HEK293 (cell line): Measurements from ENCODE around the gene BTBD16.

Experiments
- CTCF ChIA-PET: fragments of 350-600 bp; formaldehyde crosslinking; extraction: SDS; loops from one replicate; lab custom pipeline; 2021; ENCODE audit warnings: antibody characterized with exemption; lab: Yijun Ruan, JAX
- POLR2A ChIA-PET: fragments of 300-600 bp; formaldehyde crosslinking; extraction: SDS; loops from one replicate; lab custom pipeline; 2020; ENCODE audit warnings: antibody characterized with exemption, inconsistent platforms; lab: Yijun Ruan, JAX
- H3K27ac ChIP-seq: fragments of 200-500 bp; sonication (Bioruptor generic); 2 replicates; pipeline ENCODE4 v1.5.1; 2014; ENCODE audit warnings: low read depth, low read length, control low read depth, inconsistent platforms; ENCODE audit errors: extremely low read depth
- H3K36me3 ChIP-seq, 2 experiments: fragments of 200-500 bp in 1 of 2; sonication (Bioruptor generic) in 1 of 2; 1 replicate in 1 of 2; 2 replicates in 1 of 2; pipeline ENCODE4 v1.5.1; 2014 to 2017; ENCODE audit warnings: inconsistent platforms in 2 of 2, low read length in 2 of 2; ENCODE audit not compliant: control insufficient read depth in 2 of 2, insufficient read depth in 1 of 2
- H3K4me1 ChIP-seq: fragments of 200-500 bp; sonication (Bioruptor generic); 2 replicates; pipeline ENCODE4 v1.5.1; 2014; ENCODE audit warnings: mild to moderate bottlenecking, low read length, inconsistent platforms; ENCODE audit not compliant: control insufficient read depth, insufficient read depth
- H3K4me3 ChIP-seq: 2 replicates; pipeline ENCODE4 v1.5.1; 2011; ENCODE audit warnings: low read depth, mild to moderate bottlenecking, control low read depth, low read length, moderate library complexity
- H3K9me3 ChIP-seq: fragments of 200-500 bp; sonication (Bioruptor generic); 2 replicates; pipeline ENCODE4 v1.5.1; 2014; ENCODE audit warnings: low read depth, low read length, inconsistent platforms; ENCODE audit not compliant: control insufficient read depth, insufficient read depth
- GLI4 ChIP-seq: fragments of 450-650 bp; formaldehyde crosslinking; IDR thresholded peaks from 2 replicates; pipeline ENCODE4 v1.5.1; 2016; ENCODE audit warnings: missing biosample characterization, missing genetic modification characterization
- OSR2 ChIP-seq: fragments of 450-650 bp; formaldehyde crosslinking; IDR thresholded peaks from 2 replicates; pipeline ENCODE4 v1.5.1; 2016; ENCODE audit warnings: missing biosample characterization, missing genetic modification characterization
- SCRT2 ChIP-seq: fragments of 450-650 bp; formaldehyde crosslinking; IDR thresholded peaks from 2 replicates; pipeline ENCODE4 v1.5.1; 2016; ENCODE audit warnings: missing biosample characterization, missing genetic modification characterization
- SETDB1 ChIP-seq: IDR thresholded peaks from one replicate; pipeline ENCODE4 v1.6.1; 2017; ENCODE audit warnings: mild to moderate bottlenecking, low read length, moderate library complexity, mixed read lengths; ENCODE audit not compliant: insufficient read length
- ZBTB1 ChIP-seq: fragments of 450-650 bp; formaldehyde crosslinking; IDR thresholded peaks from 2 replicates; pipeline ENCODE4 v1.5.1; 2016; ENCODE audit warnings: missing biosample characterization, missing genetic modification characterization
- ZBTB17 ChIP-seq: fragments of 450-650 bp; formaldehyde crosslinking; IDR thresholded peaks from 2 replicates; pipeline ENCODE4 v1.5.1; 2016; ENCODE audit warnings: missing biosample characterization, missing genetic modification characterization
- ZBTB21 ChIP-seq: fragments of 450-650 bp; formaldehyde crosslinking; IDR thresholded peaks from 2 replicates; pipeline ENCODE4 v1.5.1; 2017; ENCODE audit warnings: missing biosample characterization, missing genetic modification characterization
- ZNF169 ChIP-seq: fragments of 450-650 bp; formaldehyde crosslinking; IDR thresholded peaks from 2 replicates; pipeline ENCODE4 v1.5.1; 2016; ENCODE audit warnings: missing biosample characterization, missing genetic modification characterization
- ZNF175 ChIP-seq: fragments of 450-650 bp; formaldehyde crosslinking; IDR thresholded peaks from 2 replicates; pipeline ENCODE4 v1.5.1; 2016; ENCODE audit warnings: missing biosample characterization, missing genetic modification characterization
- ZNF223 ChIP-seq: fragments of 450-650 bp; formaldehyde crosslinking; IDR thresholded peaks from 2 replicates; pipeline ENCODE4 v1.5.1; 2016; ENCODE audit warnings: missing biosample characterization, missing genetic modification characterization
- ZNF292 ChIP-seq: fragments of 450-650 bp; formaldehyde crosslinking; IDR thresholded peaks from 2 replicates; pipeline ENCODE4 v1.5.1; 2016; ENCODE audit warnings: low read depth, missing biosample characterization, missing genetic modification characterization, borderline replicate concordance
- ZNF354C ChIP-seq: fragments of 450-650 bp; formaldehyde crosslinking; IDR thresholded peaks from 2 replicates; pipeline ENCODE4 v1.5.1; 2016; ENCODE audit warnings: missing biosample characterization, missing genetic modification characterization, low read depth, borderline replicate concordance
- ZNF37A ChIP-seq: fragments of 450-650 bp; IDR thresholded peaks from 2 replicates; pipeline ENCODE4 v1.5.1; 2018; ENCODE audit warnings: missing biosample characterization, missing genetic modification characterization
- ZNF433 ChIP-seq: fragments of 450-650 bp; formaldehyde crosslinking; IDR thresholded peaks from 2 replicates; pipeline ENCODE4 v1.5.1; 2016; ENCODE audit warnings: missing biosample characterization, missing genetic modification characterization, low read depth
- ZNF510 ChIP-seq: fragments of 450-650 bp; formaldehyde crosslinking; IDR thresholded peaks from 2 replicates; pipeline ENCODE4 v1.5.1; 2018; ENCODE audit warnings: mild to moderate bottlenecking, missing genetic modification characterization, missing biosample characterization; ENCODE audit not compliant: insufficient replicate concordance
- ZNF571 ChIP-seq: fragments of 450-650 bp; formaldehyde crosslinking; IDR thresholded peaks from 2 replicates; pipeline ENCODE4 v1.5.0; 2017; ENCODE audit warnings: missing biosample characterization, missing genetic modification characterization
- ZNF600 ChIP-seq: fragments of 450-650 bp; formaldehyde crosslinking; IDR thresholded peaks from 2 replicates; pipeline ENCODE4 v1.5.1; 2016; ENCODE audit warnings: missing biosample characterization, missing genetic modification characterization
- TF ChIP-seq, protein P1 (sequence below): fragments of 450-650 bp; formaldehyde crosslinking; IDR thresholded peaks from 2 replicates; pipeline ENCODE4 v1.5.1; 2016; ENCODE audit warnings: missing biosample characterization, missing genetic modification characterization
- TF ChIP-seq, protein P2 (sequence below): fragments of 450-650 bp; formaldehyde crosslinking; optimal IDR thresholded peaks from 2 replicates; pipeline ENCODE3; 2016; ENCODE audit warnings: missing biosample characterization, mild to moderate bottlenecking, missing genetic modification characterization
- TF ChIP-seq, protein P3 (sequence below): fragments of 450-650 bp; formaldehyde crosslinking; IDR thresholded peaks from 2 replicates; pipeline ENCODE4 v1.5.1; 2016; ENCODE audit warnings: missing biosample characterization, missing genetic modification characterization
- TF ChIP-seq, protein P4 (sequence below): fragments of 450-650 bp; formaldehyde crosslinking; IDR thresholded peaks from 2 replicates; pipeline ENCODE4 v1.5.1; 2016; ENCODE audit warnings: missing biosample characterization, missing genetic modification characterization
- TF ChIP-seq, protein P5 (sequence below): fragments of 450-650 bp; formaldehyde crosslinking; IDR thresholded peaks from 2 replicates; pipeline ENCODE4 v1.5.1; 2017; ENCODE audit warnings: missing biosample characterization, missing genetic modification characterization
- TF ChIP-seq, protein P6 (sequence below): fragments of 450-650 bp; formaldehyde crosslinking; IDR thresholded peaks from 2 replicates; pipeline ENCODE4 v1.5.1; 2016; ENCODE audit warnings: missing biosample characterization, missing genetic modification characterization
- TF ChIP-seq, protein P7 (sequence below): fragments of 450-650 bp; formaldehyde crosslinking; IDR thresholded peaks from 2 replicates; pipeline ENCODE4; 2016; ENCODE audit warnings: missing biosample characterization, missing genetic modification characterization

BTBD16 gene

DNA sequence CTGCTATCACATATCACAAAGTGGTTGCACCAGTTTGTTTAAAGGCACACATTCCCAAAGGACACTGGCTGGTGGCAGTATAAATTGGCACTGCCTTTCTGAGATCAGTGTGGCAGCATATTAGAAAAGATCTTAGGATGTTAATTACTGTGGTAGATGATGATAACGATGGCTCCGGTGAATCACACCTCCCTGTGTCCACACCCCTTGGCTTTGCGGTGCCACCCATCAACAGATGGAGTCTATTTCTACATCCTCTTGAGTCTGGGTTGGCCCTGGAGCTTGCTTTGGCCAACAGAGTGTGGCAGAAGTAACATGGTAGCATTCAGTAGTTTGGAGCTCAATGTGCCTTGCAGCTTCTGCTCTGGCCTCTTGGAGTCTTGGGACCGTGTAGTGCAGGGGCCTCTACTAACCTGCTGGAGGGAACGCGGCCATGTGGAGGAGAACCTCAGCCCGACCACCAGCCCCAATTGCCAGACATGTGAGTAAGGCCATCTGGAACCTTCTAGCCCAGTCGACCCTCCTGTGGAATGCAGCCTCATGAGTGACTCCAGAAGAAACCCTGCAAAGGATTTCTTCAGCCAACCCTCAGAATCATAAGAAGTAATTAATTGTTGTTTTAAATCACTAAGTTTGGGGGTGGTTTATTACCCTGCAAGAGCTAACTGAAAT lies 76.2 kb downstream of the BTBD16 start (continued):
- TF ChIP-seq, protein P1, sequence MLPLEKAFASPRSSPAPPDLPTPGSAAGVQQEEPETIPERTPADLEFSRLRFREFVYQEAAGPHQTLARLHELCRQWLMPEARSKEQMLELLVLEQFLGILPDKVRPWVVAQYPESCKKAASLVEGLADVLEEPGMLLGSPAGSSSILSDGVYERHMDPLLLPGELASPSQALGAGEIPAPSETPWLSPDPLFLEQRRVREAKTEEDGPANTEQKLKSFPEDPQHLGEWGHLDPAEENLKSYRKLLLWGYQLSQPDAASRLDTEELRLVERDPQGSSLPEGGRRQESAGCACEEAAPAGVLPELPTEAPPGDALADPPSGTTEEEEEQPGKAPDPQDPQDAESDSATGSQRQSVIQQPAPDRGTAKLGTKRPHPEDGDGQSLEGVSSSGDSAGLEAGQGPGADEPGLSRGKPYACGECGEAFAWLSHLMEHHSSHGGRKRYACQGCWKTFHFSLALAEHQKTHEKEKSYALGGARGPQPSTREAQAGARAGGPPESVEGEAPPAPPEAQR: no peak
- TF ChIP-seq, protein P2, sequence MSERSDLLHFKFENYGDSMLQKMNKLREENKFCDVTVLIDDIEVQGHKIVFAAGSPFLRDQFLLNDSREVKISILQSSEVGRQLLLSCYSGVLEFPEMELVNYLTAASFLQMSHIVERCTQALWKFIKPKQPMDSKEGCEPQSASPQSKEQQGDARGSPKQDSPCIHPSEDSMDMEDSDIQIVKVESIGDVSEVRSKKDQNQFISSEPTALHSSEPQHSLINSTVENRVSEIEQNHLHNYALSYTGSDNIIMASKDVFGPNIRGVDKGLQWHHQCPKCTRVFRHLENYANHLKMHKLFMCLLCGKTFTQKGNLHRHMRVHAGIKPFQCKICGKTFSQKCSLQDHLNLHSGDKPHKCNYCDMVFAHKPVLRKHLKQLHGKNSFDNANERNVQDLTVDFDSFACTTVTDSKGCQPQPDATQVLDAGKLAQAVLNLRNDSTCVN (tag by site-specific recombination): no peak
- TF ChIP-seq, protein P3, sequence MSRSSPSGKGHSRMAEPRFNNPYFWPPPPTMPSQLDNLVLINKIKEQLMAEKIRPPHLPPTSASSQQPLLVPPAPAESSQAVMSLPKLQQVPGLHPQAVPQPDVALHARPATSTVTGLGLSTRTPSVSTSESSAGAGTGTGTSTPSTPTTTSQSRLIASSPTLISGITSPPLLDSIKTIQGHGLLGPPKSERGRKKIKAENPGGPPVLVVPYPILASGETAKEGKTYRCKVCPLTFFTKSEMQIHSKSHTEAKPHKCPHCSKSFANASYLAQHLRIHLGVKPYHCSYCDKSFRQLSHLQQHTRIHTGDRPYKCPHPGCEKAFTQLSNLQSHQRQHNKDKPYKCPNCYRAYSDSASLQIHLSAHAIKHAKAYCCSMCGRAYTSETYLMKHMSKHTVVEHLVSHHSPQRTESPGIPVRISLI (tag by site-specific recombination): no peak
- TF ChIP-seq OSR2 (tag by site-specific recombination) (no peak), ZBTB1 (no peak), ZNF169 (tag by site-specific recombination) (no peak)

DNA sequence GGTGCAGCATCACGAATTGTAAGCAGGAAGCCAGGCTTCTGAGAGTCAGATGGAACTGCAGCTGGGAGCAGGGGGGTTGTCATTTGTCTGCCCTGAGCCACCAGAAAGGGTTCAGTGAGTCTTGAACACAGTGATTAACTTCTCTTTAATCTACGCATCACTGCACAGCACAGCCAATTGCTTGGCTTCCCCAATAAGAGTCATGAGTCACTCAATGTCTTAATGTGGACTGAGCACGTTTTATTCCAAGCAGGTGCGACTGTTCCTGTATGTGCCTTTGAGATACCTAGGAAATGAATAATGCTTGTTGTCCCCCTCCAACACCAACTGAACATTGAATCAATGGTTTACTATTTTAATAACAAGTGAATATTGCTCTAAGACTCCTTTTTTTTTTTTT lies 77.4 kb downstream of the BTBD16 start:
- ChIA-PET CTCF (interaction anchor here (0.6 to 1.2 kb wide), 2 partner anchors 23 to 49 kb away, joined by 3 to 5 read pairs; no protein-coding TSS in a partner anchor), POLR2A (no interaction called here)
- no peaks in the 10 kb centered on the region for H3K9me3 ChIP-seq
- TF ChIP-seq ZNF37A (tag by site-specific recombination): no peak
- no peak for TF ChIP-seq ZNF433 (tag by site-specific recombination)
- TF ChIP-seq ZNF223 (tag by site-specific recombination): no peak
- TF ChIP-seq, protein P4, sequence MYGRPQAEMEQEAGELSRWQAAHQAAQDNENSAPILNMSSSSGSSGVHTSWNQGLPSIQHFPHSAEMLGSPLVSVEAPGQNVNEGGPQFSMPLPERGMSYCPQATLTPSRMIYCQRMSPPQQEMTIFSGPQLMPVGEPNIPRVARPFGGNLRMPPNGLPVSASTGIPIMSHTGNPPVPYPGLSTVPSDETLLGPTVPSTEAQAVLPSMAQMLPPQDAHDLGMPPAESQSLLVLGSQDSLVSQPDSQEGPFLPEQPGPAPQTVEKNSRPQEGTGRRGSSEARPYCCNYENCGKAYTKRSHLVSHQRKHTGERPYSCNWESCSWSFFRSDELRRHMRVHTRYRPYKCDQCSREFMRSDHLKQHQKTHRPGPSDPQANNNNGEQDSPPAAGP (tag by site-specific recombination): no peak
- TF ChIP-seq, protein P5, sequence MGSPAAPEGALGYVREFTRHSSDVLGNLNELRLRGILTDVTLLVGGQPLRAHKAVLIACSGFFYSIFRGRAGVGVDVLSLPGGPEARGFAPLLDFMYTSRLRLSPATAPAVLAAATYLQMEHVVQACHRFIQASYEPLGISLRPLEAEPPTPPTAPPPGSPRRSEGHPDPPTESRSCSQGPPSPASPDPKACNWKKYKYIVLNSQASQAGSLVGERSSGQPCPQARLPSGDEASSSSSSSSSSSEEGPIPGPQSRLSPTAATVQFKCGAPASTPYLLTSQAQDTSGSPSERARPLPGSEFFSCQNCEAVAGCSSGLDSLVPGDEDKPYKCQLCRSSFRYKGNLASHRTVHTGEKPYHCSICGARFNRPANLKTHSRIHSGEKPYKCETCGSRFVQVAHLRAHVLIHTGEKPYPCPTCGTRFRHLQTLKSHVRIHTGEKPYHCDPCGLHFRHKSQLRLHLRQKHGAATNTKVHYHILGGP: no peak
- TF ChIP-seq ZNF571: no peak
- no peak for TF ChIP-seq ZNF292 (tag by site-specific recombination)
- no peak for TF ChIP-seq ZNF510 (tag by site-specific recombination)
- TF ChIP-seq ZBTB17 (tag by site-specific recombination): no peak
- no peak for TF ChIP-seq OSR2 (tag by site-specific recombination)
- no peak for TF ChIP-seq GLI4 (tag by site-specific recombination)
- TF ChIP-seq SETDB1: no peak
- TF ChIP-seq, protein P6, sequence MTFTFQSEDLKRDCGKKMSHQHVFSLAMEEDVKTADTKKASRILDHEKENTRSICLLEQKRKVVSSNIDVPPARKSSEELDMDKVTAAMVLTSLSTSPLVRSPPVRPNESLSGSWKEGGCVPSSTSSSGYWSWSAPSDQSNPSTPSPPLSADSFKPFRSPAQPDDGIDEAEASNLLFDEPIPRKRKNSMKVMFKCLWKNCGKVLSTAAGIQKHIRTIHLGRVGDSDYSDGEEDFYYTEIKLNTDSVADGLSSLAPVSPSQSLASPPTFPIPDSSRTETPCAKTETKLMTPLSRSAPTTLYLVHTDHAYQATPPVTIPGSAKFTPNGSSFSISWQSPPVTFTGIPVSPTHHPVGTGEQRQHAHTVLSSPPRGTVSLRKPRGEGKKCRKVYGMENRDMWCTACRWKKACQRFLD (tag by site-specific recombination): no peak
- no peak for TF ChIP-seq ZNF600 (tag by site-specific recombination)
- TF ChIP-seq ZBTB21 (tag by site-specific recombination): no peak
- TF ChIP-seq SCRT2 (tag by site-specific recombination): no peak
- TF ChIP-seq ZNF175 (tag by site-specific recombination): no peak
- TF ChIP-seq, protein P7, sequence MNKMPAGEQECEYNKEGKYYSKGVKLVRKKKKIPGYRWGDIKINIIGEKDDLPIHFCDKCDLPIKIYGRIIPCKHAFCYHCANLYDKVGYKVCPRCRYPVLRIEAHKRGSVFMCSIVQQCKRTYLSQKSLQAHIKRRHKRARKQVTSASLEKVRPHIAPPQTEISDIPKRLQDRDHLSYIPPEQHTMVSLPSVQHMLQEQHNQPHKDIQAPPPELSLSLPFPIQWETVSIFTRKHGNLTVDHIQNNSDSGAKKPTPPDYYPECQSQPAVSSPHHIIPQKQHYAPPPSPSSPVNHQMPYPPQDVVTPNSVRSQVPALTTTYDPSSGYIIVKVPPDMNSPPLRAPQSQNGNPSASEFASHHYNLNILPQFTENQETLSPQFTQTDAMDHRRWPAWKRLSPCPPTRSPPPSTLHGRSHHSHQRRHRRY (tag by site-specific recombination): no peak
- TF ChIP-seq ZNF354C (tag by site-specific recombination): no peak
- no peaks in the 10 kb centered on the region for H3K4me1 ChIP-seq
- no peaks in the 10 kb centered on the region for H3K36me3 ChIP-seq
- H3K4me3 ChIP-seq: no peak overlapping the region
- no peak overlapping the region for H3K27ac ChIP-seq
